Lower leg skin (tissue), 3 donors: ENCODE data around the gene C9orf43.
A peak's percentile ranks its signal among the peaks of the same experiment; 100 is the strongest.

ENCODE experiments used
- CTCF ChIP-seq, 3 donors: fragments of 450-650 bp; IDR thresholded peaks; one replicate each; pipeline ENCODE4 v1.5.1; 2016; ENCODE audit warnings: antibody characterized with exemption in 3 of 3, mild to moderate bottlenecking in 3 of 3, moderate library complexity in 2 of 3
- POLR2A ChIP-seq, 2 donors: fragments of 450-650 bp; IDR thresholded peaks; one replicate each; pipeline ENCODE4 v1.6.1; 2016 to 2017; ENCODE audit warnings: antibody characterized with exemption in 2 of 2, mild to moderate bottlenecking in 1 of 2, moderate library complexity in 1 of 2

- TF ChIP-seq CTCF (IDR thresholded peaks at IDR 0.05) (peak in 1 of 3 donors; percentile 54), POLR2A (IDR thresholded peaks at IDR 0.05) (no peak)
Observed at GRCh38 chr9:113401027-113401792, 9.3 kb upstream of the C9orf43 start, which contains the start of gene ALAD.
